Endometrium (tissue), 2 donors: ENCODE data around the gene NSUN6.
A peak's percentile ranks its signal among the peaks of the same experiment; 100 is the strongest.
"Not testable (repeated sequence)": the region's sequence is repeated elsewhere in the genome, so short reads cannot be mapped to it uniquely, and the experiment has no call there.

ENCODE experiments used
- FAIRE-seq: peaks from 2 replicates; lab custom pipeline; 2012; peaks lifted over from hg19 to GRCh38; lab: Jason Lieb, UNC
- donor health status: control.
- donor health status: control.

Gene NSUN6

GRCh38 chr10:18659125-18659818, 7.9 kb upstream of the NSUN6 start, which contains the start of gene ARL5B:
Gene ARL5B, plus strand, starts transcription at chr10:18659431. Its CDS starts 207 bp downstream, at chr10:18659638.
- FAIRE-seq, result peak; percentile 79

GRCh38 chr10:18658271-18659124, 7.1 kb upstream of the NSUN6 start:
- FAIRE-seq, result no peak

GRCh38 chr10:18656724-18657123, 5.3 kb upstream of the NSUN6 start:
- no peak for FAIRE-seq

- no peak for FAIRE-seq
Measured at GRCh38 chr10:18653112-18653511, 1.7 kb upstream of the NSUN6 start.

GRCh38 chr10:18650404-18650997, 886 bp downstream of the NSUN6 start:
- FAIRE-seq, result no peak

- FAIRE-seq, result no peak
Measured at GRCh38 chr10:18649364-18649959, 1.9 kb downstream of the NSUN6 start.

- no peak for FAIRE-seq
Measured at GRCh38 chr10:18647945-18648344, 3.4 kb downstream of the NSUN6 start.

GRCh38 chr10:18647151-18647550, 4.2 kb downstream of the NSUN6 start:
- no peak for FAIRE-seq

- FAIRE-seq, result not testable (repeated sequence)
Measured at GRCh38 chr10:18639719-18640118, 11.7 kb downstream of the NSUN6 start.

GRCh38 chr10:18637400-18637799, 14.0 kb downstream of the NSUN6 start:
- peak; percentile 21 for FAIRE-seq

GRCh38 chr10:18635995-18636394, 15.4 kb downstream of the NSUN6 start:
- FAIRE-seq, result no peak

GRCh38 chr10:18632500-18632899, 18.9 kb downstream of the NSUN6 start:
- not testable (repeated sequence) for FAIRE-seq

- not testable (repeated sequence) for FAIRE-seq
Measured at GRCh38 chr10:18627452-18628018, 23.9 kb downstream of the NSUN6 start.

GRCh38 chr10:18625886-18626285, 25.5 kb downstream of the NSUN6 start:
- FAIRE-seq, result no peak

- FAIRE-seq, result not testable (repeated sequence)
Measured at GRCh38 chr10:18623671-18624070, 27.7 kb downstream of the NSUN6 start.

- no peak for FAIRE-seq
Measured at GRCh38 chr10:18620856-18621255, 30.5 kb downstream of the NSUN6 start.

- FAIRE-seq, result no peak
Measured at GRCh38 chr10:18619016-18619415, 32.4 kb downstream of the NSUN6 start.

GRCh38 chr10:18616337-18616736, 35.0 kb downstream of the NSUN6 start:
- no peak for FAIRE-seq

GRCh38 chr10:18615618-18616017, 35.8 kb downstream of the NSUN6 start:
- no peak for FAIRE-seq

- no peak for FAIRE-seq
Measured at GRCh38 chr10:18611168-18611567, 40.2 kb downstream of the NSUN6 start.

GRCh38 chr10:18610517-18610916, 40.9 kb downstream of the NSUN6 start:
- no peak for FAIRE-seq

GRCh38 chr10:18608596-18608995, 42.8 kb downstream of the NSUN6 start:
- FAIRE-seq, result no peak
